Occipital lobe (tissue), 2 donors: ENCODE results near the gene SMIM14. TPM values are rescaled to one million over a fixed set of nuclear protein-coding genes. Genes with fewer than 3 reads are reported as not detected.
A peak's percentile ranks its signal among the peaks of the same experiment; 100 is the strongest.
"Not testable (repeated sequence)": the region's sequence is repeated elsewhere in the genome, so short reads cannot be mapped to it uniquely, and the experiment has no call there.

Experiments
- DNase-seq: peaks from one replicate; lab custom pipeline; 2025; lab: John Stamatoyannopoulos, UW
- total RNA-seq: library from RNA; depleted of rRNA; stranded (reverse); fragments of >200 nt; gene quantifications from one replicate; pipeline ENCODE4 v1.2.3, GENCODE V29; 2014

Gene SMIM14
- total RNA-seq, 1 donor from 2014 or later, result 59.9 TPM

DNA sequence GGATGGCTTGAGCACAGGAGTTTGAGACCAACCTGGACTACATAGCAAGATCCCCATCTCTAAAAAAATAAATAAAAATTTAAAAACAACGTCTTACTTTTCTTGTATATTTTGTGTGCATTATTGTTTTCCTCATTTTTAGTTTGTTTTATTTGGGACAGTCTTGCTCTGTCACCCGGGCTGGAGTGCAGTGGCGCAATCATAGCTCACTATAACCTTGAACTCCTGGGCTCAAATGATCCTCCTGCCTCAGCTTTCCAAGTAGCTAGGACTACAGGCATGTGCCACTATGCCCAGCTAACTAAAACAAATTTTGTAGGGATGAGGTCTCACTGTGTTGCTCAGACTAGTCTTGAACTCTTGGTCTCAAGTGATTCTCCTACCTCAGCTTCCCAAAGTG lies 9.5 kb upstream of the SMIM14 start:
- DNase-seq, result no peak

DNA sequence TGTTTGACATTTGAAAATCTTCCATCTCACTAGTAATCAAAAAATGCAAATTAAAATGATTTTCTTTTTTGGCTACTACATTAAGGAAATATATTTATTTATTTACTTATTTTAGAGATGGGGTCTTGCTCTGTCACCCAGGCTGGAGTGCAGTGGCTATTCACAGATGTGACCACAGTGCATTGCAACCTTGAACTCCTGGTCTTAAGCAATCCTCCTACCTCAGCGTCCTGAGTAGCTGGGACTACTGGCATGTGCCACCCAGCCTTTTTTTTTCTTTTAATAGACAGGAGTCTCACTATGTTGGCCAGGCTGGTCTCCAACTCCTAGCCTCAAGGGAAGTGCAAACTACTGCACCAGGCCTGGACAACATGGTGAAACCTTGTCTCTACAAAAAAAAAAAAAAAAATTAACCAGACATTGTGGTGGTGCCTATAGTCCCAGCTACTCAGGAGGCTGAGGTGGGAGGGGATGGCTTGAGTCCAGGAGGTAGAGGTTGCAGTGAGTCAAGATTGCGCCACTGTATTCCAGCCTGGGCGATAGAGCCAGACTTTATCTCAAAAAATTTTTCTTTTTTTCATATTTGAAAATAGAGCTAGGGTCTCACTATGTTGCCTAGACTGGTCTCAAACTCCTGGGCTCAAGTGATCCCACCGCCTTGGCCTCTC lies 4.4 kb upstream of the SMIM14 start:
- no peak for DNase-seq

DNA sequence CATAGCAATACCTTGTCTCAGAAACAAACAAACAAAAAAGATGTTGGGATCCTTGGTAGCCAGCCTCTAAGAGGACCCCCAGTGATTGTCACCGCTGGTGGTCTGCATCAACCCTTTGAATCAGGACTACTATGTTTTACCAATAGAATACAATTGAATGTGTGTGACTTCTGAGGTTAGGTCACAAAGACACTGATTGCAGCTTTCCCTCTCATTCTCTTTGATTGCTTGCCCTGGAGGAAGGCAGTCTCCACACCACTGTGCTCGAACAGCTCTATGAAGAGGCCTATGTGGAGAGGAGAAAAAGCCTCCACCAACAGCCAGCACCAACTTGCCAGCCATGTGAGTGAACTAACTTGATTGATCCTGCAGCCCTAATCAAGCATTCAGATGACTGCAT lies 2.8 kb upstream of the SMIM14 start:
- DNase-seq, result no peak

DNA sequence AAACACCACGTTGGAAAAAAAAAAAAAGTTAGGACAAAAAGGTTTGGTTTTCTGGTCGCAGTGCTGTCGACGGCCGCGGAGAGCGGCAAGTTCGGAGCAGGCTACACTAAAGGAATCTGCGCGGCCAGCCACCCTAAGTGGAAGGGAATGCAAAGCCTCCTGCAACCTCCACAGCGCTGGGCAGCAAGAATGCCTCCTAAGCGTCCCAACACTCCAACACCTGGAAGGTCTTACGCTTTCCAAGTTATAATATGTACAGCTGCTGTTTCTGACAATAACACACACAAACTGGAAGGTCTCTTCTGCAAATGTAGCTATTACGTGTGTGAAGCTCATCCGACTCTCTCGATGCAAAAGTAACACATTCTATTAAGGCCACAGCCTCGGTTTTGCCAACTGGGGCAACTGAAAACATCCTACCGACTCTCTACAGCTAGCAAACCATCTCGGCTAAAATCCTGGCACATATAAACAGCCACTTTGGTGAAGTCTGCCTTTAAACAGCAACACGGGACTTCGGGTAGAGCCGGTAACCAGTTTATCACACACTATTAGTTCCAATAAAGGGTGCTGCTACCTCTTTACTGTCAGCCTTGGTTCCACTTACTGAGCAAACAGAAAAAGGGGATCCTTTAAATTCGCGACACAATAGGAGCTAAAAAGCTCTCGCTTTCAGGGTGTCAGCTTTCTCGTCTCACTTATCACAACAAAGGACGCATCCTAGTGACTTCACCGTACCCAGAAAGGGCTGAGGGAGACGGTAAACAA lies 895 bp downstream of the SMIM14 start:
- peak; percentile 51 for DNase-seq

DNA sequence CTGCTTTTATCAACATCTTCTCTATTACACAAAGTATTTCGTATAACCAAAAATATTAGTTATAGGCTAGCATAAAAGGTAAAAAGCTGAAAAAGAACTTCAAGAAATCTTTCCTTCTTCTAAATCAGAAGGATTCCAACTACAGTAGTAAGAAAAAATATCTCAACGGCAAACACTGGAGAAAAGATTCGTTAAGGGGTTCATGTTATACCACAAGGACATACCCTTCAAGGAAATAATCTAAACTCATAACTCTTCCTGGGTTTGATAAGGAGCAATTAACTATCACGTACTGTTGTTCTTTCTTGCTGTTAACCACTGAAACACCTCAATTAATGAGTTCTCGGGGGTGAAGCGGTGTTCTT lies 1.5 kb downstream of the SMIM14 start:
- no peak for DNase-seq

DNA sequence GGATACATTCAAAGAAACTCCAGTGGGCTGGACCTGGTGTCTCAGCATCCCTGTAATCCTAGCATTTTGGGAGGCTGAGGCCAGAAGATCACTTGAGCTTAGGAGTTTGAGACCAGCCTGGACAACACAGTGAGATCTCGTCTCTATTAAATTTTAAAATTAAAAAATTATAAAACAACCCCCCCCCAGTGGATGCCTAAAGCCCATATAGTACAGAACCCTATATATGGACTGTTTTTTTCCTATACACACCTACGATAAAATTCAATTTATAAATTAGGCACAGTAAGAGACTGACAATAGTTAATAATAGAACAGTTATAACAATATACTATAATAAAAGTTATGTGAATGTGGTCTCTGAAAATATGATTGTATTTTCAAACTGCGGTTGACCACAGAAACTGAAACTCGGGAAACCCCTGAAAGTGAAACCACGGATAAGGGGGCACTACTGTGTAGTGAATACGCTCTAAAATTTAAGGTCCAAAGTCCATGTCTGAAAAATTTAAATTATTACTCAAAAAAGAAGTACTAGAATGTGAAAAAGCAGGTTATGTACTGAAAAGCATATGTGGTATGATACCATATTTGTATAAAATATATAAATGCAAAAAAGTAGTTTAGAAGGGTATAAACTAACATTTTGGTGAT lies 2.0 kb downstream of the SMIM14 start:
- DNase-seq, result no peak

DNA sequence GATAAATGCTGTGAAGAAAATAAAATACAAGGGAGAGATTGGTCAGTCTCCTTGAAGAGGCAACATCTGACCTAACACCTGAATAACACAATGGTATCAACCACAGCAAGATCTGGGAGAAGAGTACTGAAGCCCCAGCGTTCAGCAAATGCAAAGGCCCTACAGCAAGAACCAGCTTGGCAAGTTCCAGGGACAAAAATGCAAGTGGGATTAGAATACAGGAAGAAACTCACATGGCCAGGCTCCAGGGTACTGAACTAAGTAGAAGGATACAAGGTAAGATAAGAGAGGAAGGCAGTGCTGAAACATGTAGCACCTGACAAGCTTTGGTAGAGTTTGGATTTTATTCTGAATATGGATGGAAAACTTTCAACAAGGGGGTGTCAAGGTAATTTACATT lies 3.6 kb downstream of the SMIM14 start:
- DNase-seq, result no peak

DNA sequence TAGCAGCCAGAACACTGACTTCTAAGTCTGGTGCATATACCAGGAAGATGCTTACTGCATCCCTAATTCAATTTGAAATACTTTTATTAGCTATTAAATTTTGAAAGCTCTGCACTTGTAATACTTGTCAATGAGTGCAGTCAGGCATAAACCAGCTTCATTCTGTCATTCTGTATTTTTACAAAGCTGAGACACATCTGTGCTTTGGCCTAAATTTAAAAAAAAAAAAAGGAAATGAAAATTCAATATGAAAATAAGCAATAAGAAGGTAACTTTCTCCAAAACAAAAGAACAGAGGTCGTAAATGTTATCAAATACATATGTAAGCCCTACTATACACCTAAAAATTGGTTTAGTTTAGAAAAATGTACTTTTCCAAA lies 7.0 kb downstream of the SMIM14 start:
- DNase-seq, result no peak

DNA sequence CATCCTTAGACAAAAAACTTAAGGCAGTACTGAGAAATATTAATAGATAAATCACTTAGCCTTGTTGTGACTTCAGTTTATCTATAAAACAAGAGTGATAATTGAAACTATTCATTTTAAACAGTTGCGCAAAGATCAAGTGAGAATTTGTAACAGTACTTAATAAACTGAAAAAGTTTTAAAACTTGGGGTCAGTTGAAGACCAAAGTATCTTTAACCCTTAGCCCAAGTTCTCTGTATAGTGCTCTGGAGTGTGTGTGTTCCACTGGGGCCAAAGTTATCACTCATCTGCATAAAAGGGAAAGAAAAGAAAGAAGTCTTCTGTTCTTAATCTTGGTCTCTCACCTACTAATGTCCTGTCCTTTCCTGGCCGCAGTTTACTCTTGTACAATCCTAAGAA lies 11.3 kb downstream of the SMIM14 start:
- no peak for DNase-seq

DNA sequence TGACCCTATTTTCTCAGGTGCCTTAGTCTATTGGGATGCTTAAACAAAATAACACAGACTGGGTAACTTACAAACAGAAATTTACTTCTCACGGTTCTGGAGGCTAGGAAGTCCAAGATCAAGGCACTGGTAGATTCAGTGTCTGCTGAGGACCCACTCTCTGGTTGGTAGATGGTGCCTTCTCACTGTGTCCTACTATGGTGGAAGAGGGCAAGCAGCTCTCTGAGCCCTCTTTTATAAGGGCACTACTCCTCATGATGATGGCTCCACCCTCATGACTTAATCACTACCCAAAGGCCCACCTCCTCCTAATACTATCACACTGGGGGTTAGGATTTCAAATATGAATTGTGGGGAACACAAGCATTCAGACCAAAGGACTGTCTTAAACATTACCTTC lies 11.8 kb downstream of the SMIM14 start:
- DNase-seq, result no peak

DNA sequence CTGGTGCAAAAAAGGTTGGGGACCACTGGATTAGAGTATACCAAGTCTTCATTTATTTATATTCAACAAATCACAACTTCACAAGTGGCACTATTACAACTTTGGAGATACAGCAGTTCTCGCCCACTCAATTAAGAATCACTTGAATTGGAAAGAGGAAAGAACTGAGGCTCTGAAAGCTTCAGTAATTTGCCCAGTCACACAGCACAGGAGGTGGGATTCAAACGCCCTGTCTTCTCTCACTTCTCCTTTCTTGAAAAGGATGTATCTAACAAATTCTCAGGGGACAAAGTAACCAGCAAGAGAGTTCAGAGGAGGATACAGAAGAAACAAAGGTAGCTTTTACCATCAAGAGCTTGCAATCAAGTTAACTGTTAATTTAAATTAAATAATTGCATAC lies 12.4 kb downstream of the SMIM14 start:
- no peak for DNase-seq

DNA sequence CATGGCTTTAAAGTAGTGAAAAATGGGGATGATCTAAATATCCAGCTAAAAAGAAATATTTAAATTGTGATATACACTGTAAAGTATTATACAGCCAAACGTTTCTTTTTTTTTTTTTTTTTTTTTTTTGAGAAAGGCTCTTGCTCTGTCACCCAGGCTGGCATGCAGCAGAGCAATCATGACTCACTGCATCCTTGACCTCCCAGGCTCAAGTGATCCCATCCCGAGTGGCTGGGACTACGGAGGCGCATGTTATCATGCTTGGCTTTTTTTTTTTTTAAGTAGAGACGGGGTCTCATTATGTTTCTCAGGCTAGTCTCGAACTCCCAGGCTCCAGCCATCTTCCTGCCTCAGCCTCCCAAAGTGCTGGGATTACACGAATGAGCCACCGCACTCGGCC lies 17.1 kb downstream of the SMIM14 start:
- no peak for DNase-seq

DNA sequence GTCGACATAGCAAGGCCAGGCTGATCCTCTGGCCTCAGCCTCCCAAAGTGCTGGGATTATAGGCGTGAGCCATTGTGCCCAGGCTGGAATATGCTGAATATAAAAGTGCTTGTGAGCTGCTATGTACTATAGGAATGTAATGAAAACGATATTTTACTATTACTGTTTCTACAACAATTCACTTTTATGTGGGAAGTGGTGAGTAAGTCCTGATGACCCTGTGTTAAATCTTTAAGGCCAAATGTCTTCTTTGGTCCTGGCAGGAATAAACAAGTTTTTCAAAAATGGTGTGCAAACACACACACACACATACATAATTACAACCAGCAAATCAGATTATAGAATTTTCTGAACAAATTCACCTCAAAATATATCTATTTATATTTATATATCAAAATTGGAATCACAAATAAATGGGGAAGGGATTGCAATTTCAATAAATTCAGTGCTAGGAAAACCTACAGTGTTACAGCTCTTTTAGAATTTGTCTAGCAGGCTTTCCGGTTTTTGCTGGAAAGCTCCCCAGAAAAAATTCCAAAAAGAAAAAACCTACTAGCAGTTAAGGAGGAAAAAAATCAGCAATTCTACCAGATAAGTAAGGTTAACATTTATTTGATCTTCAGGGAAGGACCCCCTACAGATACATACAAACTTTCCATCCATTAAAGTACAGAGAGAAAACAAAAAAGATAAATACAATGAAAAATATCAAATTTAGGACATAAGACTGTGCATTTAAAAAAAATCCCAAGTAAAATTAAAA lies 17.9 kb downstream of the SMIM14 start:
- DNase-seq, result no peak

DNA sequence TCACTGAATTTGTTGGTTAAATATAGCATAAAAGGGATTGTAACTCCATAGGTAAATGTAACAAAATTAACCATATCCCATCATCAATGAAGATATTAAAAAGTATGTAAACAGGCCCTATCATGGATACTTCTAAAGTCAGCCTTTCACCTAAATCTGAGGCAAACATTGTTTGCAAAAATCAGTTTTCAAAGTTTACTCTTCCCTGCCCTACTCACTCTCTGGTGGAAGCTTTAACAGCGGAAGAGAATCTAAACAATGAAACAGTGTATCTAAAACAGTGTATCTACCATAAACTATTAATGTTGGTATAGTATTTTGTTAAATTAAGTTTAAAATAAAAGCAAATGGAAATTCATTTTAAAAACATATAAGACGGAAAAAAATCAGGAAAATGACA lies 21.1 kb downstream of the SMIM14 start:
- no peak for DNase-seq

DNA sequence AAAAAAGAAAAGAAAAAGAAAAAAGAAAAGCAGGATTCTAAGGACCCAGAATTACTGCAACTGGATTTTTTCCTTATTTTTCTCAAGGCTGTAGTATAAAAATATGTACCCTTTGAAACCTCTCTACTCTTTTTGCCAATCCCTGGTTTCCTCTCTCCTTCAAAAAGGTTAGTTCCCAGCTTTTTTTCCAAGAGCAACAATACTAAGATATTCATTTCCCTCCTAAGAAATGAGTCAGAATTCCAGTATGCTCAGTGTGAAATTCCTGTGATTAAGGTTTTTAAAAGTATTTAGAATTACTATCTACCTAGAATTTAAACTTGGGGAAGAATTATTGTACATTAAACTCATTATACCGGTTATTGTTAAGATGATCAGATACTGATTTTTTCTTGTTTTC lies 22.0 kb downstream of the SMIM14 start:
- DNase-seq, result no peak

DNA sequence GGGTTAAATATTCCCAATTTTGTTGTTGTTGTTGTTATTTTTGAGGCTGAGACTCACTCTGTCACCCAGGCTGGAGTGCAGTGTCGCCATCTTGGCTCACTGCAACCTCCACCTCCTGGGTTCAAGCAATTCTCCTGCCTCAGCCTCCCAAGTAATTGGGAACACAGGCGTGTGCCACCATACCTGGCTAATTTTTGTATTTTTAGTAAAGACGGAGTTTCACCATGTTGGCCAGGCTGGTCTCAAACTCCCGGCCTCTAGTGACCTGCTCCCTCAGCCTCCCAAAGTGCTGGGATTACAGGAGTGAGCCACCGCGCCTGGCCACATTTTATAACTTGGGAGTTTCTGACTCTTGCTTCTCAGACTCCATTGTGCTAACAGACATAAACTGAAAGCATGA lies 22.6 kb downstream of the SMIM14 start:
- DNase-seq, result not testable (repeated sequence)

DNA sequence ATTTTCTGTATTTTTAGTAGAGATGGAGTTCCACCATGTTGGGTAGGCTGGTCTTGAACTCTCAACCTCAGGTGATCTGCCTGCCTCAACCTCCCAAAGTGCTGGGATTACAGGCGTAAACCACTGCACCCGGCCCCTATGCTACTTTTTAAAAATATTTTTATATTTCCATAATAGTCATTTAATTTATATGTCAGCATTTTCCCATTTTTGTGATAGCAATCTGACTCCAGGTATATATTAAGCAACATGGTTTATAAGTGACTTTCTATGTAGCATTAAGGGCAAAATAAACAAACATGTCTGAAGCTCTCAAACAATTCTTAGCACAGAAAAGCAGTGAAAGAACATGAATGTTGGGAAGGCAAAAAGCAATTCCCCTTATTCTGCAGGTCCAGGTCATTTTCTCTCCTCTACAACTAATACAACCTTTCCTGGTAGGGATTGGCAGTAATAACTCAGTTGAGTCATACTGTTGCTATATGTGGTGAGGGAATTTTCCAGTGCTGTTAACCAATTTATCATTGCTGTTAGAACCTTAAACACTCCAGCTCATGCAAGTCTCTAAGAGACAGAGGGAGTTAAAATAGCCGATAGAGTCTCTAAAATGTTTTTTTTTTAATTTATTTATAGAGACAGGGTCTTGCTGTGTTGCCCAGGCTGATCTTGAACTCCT lies 24.0 kb downstream of the SMIM14 start:
- no peak for DNase-seq

DNA sequence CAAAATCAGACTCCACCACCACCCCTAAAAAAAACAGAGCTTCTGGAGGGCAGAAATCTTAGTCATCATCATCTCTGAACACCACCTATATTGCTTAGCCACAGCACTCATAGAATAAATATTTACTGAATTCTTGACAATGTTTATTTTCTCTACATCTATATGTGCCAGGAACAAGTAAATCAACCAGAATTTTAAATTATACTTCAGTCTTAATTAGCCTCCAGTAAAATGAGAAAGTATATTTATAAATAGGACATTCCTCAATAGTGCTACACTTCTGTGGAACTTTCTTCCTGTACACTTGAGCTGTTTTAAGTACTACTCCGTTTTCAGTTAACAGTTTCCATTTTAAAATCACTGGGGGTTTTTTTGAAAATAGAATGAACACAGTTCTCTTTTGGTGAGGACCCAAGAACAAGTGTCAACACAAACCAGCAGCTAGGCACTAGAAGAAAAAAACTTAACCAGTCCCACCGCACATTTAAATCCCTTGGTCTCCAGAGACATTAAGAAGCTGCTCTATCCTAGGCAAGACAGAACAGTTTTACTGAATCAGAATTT lies 25.5 kb downstream of the SMIM14 start:
- DNase-seq, result no peak

DNA sequence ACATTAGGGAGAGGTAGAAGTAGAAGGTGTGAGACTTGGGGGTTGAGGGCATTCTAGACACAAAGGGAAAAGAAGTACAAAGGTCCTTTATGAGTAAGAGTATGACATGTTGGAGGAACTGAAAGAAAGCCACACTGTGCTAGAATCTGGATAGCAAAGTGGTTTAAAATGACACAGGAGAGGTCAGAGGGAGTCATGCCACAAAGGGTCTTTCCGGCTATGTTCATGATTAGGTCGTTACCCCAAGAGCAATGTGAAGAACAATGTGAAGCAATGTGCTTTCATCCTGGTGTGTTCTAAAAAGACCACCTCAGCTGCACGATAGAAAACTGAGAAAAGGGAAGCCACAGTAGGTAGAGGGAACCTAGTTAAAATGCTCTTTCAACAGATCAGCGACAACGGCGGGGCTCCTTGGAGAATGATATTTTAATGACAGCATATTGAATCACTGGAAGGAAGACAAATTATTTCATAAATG lies 29.2 kb downstream of the SMIM14 start:
- no peak for DNase-seq

DNA sequence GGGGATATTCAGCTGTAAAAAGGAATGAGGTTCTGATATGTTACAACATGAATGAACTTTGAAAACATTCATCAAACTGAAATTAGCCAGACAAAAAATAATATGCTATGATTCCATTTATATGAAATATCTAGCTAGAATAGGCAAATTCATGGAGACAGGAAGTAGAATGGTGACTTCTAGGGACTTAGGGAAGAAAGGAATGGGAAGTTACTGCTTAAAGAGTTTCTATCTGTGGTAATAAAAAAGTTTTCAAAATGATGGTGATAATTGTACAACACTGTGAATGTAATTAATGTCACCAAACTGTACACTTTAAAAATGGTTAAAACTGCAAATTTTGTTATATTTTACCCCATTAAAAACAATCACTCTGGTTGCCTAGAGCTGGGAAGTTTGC lies 30.2 kb downstream of the SMIM14 start:
- DNase-seq, result no peak

DNA sequence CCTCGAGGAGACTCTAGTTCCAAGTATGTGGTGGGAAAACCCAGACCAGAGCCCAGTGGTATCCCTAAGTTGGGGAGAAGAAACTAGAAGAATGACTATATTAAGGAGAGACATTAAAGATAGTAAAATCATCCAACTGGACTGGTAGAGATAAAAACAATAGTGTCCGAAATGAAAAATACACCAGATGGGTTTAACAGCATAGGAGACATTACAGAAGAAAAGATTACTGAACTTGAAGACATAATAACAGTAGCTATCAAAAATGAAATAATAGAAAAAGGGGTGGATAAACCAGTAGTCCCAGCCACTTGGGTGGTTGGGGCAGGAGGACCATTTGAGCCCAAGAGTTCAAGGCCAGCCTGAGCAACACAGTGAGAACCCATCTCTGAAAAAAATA lies 31.9 kb downstream of the SMIM14 start:
- DNase-seq, result no peak
